Upper lobe of left lung (tissue), 6 donors: ENCODE data around the gene BMPR1B. TPM values are rescaled to one million over a fixed set of nuclear protein-coding genes. Genes with fewer than 3 reads are reported as not detected.
"Not testable (repeated sequence)": the region's sequence is repeated elsewhere in the genome, so short reads cannot be mapped to it uniquely, and the experiment has no call there.

Experiments
- ATAC-seq, 2 donors: fragments of 200-7000 bp; cut with Tn5 transposase; one replicate each; pipeline ENCODE4 v1.9.1; 2022; ENCODE audit warnings: mild to moderate bottlenecking in 2 of 2, moderate library complexity in 2 of 2; ENCODE audit not compliant: low FRiP score in 2 of 2
- DNase-seq, 2 donors: peaks; one replicate each; pipeline ENCODE4 v3.0.0-alpha.2; 2019 to 2020
- H3K27ac ChIP-seq, 4 donors: fragments of 200-600 bp; sonication (generic); one replicate each; pipeline ENCODE4 v1.5.1; 2016 to 2019
- H3K27me3 ChIP-seq, 4 donors: fragments of 200-600 bp; sonication (generic); one replicate each; pipeline ENCODE4 v1.5.1; 2017 to 2019
- H3K36me3 ChIP-seq, 4 donors: fragments of 200-600 bp; sonication (generic); one replicate each; pipeline ENCODE4 v1.5.1; 2016 to 2019
- H3K4me1 ChIP-seq, 4 donors: fragments of 200-600 bp; sonication (generic); one replicate each; pipeline ENCODE4 v1.5.1; 2018 to 2019
- H3K4me3 ChIP-seq, 4 donors: fragments of 200-600 bp; sonication (generic); one replicate each; pipeline ENCODE4 v1.5.1; 2017 to 2019; ENCODE audit warnings: mild to moderate bottlenecking in 2 of 4, moderate library complexity in 1 of 4
- H3K9me3 ChIP-seq, 4 donors: fragments of 200-600 bp; sonication (generic); one replicate each; pipeline ENCODE4 v1.5.1; 2018 to 2019
- CTCF ChIP-seq, 6 experiments: fragments of 450-650 bp in 4 of 6; fragments of 200-600 bp in 2 of 6; sonication (generic) in 2 of 6; IDR thresholded peaks; one replicate each; pipeline ENCODE4 v1.5.1; 2016 to 2019; ENCODE audit warnings: antibody characterized with exemption in 6 of 6
- EP300 ChIP-seq, 4 donors: sonication (generic); formaldehyde crosslinking; IDR thresholded peaks; one replicate each; pipeline ENCODE4 v1.5.1; 2017; ENCODE audit warnings: antibody characterized with exemption in 4 of 4, control low read depth in 2 of 4
- POLR2A ChIP-seq, 4 donors: fragments of 450-650 bp; IDR thresholded peaks; one replicate each; pipeline ENCODE4 v1.5.1; 2016 to 2017; ENCODE audit warnings: antibody characterized with exemption in 4 of 4, mild to moderate bottlenecking in 2 of 4
- POLR2AphosphoS5 ChIP-seq, 2 donors: sonication (generic); formaldehyde crosslinking; IDR thresholded peaks; one replicate each; pipeline ENCODE4 v1.5.1; 2017; ENCODE audit warnings: antibody characterized with exemption in 2 of 2
- WGBS, 2 donors: methylation state at CpG; one replicate each; pipeline ENCODE4 v1.1.5; 2017 to 2018; 5-methylcytosine and 5-hydroxymethylcytosine counted together
- total RNA-seq, 6 donors: library from RNA; depleted of rRNA in 4 of 6; stranded (reverse); fragments of >200 nt in 4 of 6; gene quantifications; one replicate each; pipeline versions ENCODE4 v1.1.0 to v1.2.1, GENCODE V29; 2016 to 2021
- donor health status: DM: no; HTN: no; CAD: no; lungs with moderate emphysema.
- donor health status: DM: no; HTN: yes; CAD: no; lungs with severe emphysema.

The BMPR1B gene
- total RNA-seq, 6 donors from 2014 or later: 0.78 to 7.7 (median 3.5) TPM

GRCh38 chr4:95162867-95163266 is 405.1 kb downstream of the BMPR1B start:
- Histone ChIP-seq H3K4me1 (no peaks in the 10 kb centered on the region), H3K27ac (no peak overlapping the region), H3K27me3 (no peaks in the 10 kb centered on the region), H3K9me3 (no peaks in the 10 kb centered on the region), H3K4me3 (no peak overlapping the region), H3K36me3 (no peaks in the 10 kb centered on the region)
- ATAC-seq: no peak
- 81 to 82% methylated on average over 6 of the region's 6 CpGs for WGBS, 2 donors
- DNase-seq: no peak
- TF ChIP-seq POLR2A (IDR thresholded peaks at IDR 0.05) (no peak), CTCF (IDR thresholded peaks at IDR 0.05) (no peak), POLR2AphosphoS5 (IDR thresholded peaks at IDR 0.05) (no peak), EP300 (IDR thresholded peaks at IDR 0.05) (no peak)

- H3K36me3 ChIP-seq: no peaks in the 10 kb centered on the region
- H3K4me3 ChIP-seq: no peak overlapping the region
- DNase-seq: no peak
- TF ChIP-seq POLR2AphosphoS5 (IDR thresholded peaks at IDR 0.05) (no peak), EP300 (IDR thresholded peaks at IDR 0.05) (no peak), CTCF (IDR thresholded peaks at IDR 0.05) (peak; percentile 38 to 73 (median 57)), POLR2A (IDR thresholded peaks at IDR 0.05) (no peak)
- no peak overlapping the region for H3K27ac ChIP-seq
- ATAC-seq: peak in 1 of 2 donors; percentile 79
- 9 to 14% methylated on average over 3 of the region's 3 CpGs for WGBS, 2 donors
- no peaks in the 10 kb centered on the region for H3K4me1 ChIP-seq
- H3K27me3 ChIP-seq: no peaks in the 10 kb centered on the region
- no peaks in the 10 kb centered on the region for H3K9me3 ChIP-seq
These were observed 408.3 kb downstream of the BMPR1B start for GRCh38 chr4:95165926-95166524.

- no peaks in the 10 kb centered on the region for H3K27me3 ChIP-seq
- ATAC-seq (no peak), DNase-seq (no peak)
- no peak overlapping the region for H3K4me3 ChIP-seq
- H3K9me3 ChIP-seq: no peaks in the 10 kb centered on the region
- H3K4me1 ChIP-seq: no peaks in the 10 kb centered on the region
- WGBS, 2 donors: 78 to 80% methylated on average over 7 of the region's 7 CpGs
- no peaks in the 10 kb centered on the region for H3K36me3 ChIP-seq
- no peak overlapping the region for H3K27ac ChIP-seq
- TF ChIP-seq POLR2AphosphoS5 (IDR thresholded peaks at IDR 0.05) (no peak), POLR2A (IDR thresholded peaks at IDR 0.05) (no peak), EP300 (IDR thresholded peaks at IDR 0.05) (no peak), CTCF (IDR thresholded peaks at IDR 0.05) (no peak)
These were observed 410.1 kb downstream of the BMPR1B start for GRCh38 chr4:95167805-95168204.

GRCh38 chr4:95170176-95170575 is 412.4 kb downstream of the BMPR1B start:
- WGBS, 2 donors: 90 to 97% methylated on average over 7 of the region's 7 CpGs
- no peak for TF ChIP-seq CTCF (IDR thresholded peaks at IDR 0.05)
- TF ChIP-seq POLR2A (IDR thresholded peaks at IDR 0.05): no peak
- no peak for TF ChIP-seq EP300 (IDR thresholded peaks at IDR 0.05)
- TF ChIP-seq POLR2AphosphoS5 (IDR thresholded peaks at IDR 0.05): no peak
- H3K36me3 ChIP-seq: no peaks in the 10 kb centered on the region
- no peaks in the 10 kb centered on the region for H3K27me3 ChIP-seq
- DNase-seq (peak in 1 of 2 donors; percentile 14), ATAC-seq (no peak)
- H3K4me1 ChIP-seq: no peaks in the 10 kb centered on the region
- H3K27ac ChIP-seq: no peak overlapping the region
- H3K9me3 ChIP-seq: no peaks in the 10 kb centered on the region
- H3K4me3 ChIP-seq: no peak overlapping the region

- not testable (repeated sequence) for H3K4me3 ChIP-seq, H3K4me1 ChIP-seq
- WGBS, 2 donors: 92 to 100% methylated on average over 1 of the region's 3 CpGs
These were observed 413.6 kb downstream of the BMPR1B start for GRCh38 chr4:95171377-95171776.

More at GRCh38 chr4:95171377-95171776, 413.6 kb downstream of the BMPR1B start:
- not testable (repeated sequence) for H3K9me3 ChIP-seq, H3K36me3 ChIP-seq, H3K27me3 ChIP-seq, ATAC-seq, H3K27ac ChIP-seq, DNase-seq
